Measurements from ENCODE around the gene TMEM167B.

GRCh38 chr1:109134423-109134822, 43.9 kb downstream of the TMEM167B start:
- TF ChIP-seq CTCF (IDR thresholded peaks at IDR 0.05), result no peak
- no peak for TF ChIP-seq POLR2A (IDR thresholded peaks at IDR 0.05)
